SU-DHL-6 (cell line): Measurements from ENCODE around the gene ATP2B2.

Experiments used
- EZH2phosphoT487 ChIP-seq: fragments of 200-600 bp; sonication (generic), shearing (Covaris generic); conservative IDR thresholded peaks from 2 replicates; pipeline ENCODE4 v1.6.1; 2018; ENCODE audit warnings: mild to moderate bottlenecking, antibody characterized with exemption, low read length, moderate library complexity, mixed read lengths
- TF ChIP-seq, protein P1 (sequence below): fragments of 200-600 bp; sonication (generic); IDR thresholded peaks from one replicate; pipeline ENCODE4 v1.5.1; 2017; ENCODE audit warnings: antibody characterized with exemption, mild to moderate bottlenecking, low read length, moderate library complexity; ENCODE audit not compliant: insufficient read depth, poor library complexity, severe bottlenecking

DNA sequence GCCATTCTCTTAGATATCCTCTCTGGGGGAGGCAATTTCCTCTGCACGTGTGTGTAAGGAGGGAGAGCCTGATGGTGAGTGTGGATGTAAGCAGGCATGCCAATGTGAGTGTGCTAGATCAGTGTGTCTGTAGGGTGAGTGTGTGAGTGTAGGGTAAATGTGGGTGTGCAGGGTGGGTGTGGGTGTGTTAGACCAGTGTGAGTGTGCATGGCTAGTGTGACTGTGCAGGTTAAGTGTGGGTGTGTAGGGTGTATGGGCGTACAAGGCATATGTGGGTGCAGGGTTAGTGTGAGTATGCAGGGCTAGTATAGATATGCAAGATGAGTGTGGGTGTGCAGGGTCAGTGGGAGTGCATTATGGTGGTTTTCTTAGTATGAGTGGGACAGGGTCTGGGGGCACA, 48.4 kb downstream of the ATP2B2 start:
- TF ChIP-seq, protein P1, sequence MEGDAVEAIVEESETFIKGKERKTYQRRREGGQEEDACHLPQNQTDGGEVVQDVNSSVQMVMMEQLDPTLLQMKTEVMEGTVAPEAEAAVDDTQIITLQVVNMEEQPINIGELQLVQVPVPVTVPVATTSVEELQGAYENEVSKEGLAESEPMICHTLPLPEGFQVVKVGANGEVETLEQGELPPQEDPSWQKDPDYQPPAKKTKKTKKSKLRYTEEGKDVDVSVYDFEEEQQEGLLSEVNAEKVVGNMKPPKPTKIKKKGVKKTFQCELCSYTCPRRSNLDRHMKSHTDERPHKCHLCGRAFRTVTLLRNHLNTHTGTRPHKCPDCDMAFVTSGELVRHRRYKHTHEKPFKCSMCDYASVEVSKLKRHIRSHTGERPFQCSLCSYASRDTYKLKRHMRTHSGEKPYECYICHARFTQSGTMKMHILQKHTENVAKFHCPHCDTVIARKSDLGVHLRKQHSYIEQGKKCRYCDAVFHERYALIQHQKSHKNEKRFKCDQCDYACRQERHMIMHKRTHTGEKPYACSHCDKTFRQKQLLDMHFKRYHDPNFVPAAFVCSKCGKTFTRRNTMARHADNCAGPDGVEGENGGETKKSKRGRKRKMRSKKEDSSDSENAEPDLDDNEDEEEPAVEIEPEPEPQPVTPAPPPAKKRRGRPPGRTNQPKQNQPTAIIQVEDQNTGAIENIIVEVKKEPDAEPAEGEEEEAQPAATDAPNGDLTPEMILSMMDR = no peak
- TF ChIP-seq EZH2phosphoT487 = no peak
